ENCODE data around the gene SMIM22. TPM values are rescaled to one million over a fixed set of nuclear protein-coding genes. Genes with fewer than 3 reads are reported as not detected.

The SMIM22 gene
- total RNA-seq, 2 donors from 2014 or later: not detected

DNA sequence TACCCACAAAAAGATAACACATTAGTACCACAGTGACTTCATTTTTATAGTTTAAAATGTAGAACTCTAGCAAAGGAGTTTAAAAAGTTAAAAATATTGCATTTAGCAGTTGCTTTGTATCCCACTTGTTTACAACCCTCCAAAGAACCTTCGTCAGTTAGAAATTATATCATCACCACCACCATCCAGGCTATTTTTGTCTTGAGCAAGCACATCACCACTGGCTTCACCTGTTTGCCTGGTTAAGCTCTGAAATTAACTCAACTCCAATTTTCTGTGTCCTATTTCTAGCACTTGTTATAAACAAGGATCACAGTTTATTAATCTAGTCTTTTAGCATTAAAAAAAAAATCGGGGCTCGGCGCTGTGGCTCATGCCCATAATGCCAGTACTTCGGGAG, 45.8 kb downstream of the SMIM22 start:
- peaks cover 0 to 21% of the 10 kb centered on the region in 2 donors for H3K4me1 ChIP-seq
- peaks cover 75% of the 10 kb centered on the region for H3K36me3 ChIP-seq
- DNase-seq (ENCODE audit: low spot score): no peak
- no peaks in the 10 kb centered on the region for H3K27me3 ChIP-seq
- TF ChIP-seq, protein P1, sequence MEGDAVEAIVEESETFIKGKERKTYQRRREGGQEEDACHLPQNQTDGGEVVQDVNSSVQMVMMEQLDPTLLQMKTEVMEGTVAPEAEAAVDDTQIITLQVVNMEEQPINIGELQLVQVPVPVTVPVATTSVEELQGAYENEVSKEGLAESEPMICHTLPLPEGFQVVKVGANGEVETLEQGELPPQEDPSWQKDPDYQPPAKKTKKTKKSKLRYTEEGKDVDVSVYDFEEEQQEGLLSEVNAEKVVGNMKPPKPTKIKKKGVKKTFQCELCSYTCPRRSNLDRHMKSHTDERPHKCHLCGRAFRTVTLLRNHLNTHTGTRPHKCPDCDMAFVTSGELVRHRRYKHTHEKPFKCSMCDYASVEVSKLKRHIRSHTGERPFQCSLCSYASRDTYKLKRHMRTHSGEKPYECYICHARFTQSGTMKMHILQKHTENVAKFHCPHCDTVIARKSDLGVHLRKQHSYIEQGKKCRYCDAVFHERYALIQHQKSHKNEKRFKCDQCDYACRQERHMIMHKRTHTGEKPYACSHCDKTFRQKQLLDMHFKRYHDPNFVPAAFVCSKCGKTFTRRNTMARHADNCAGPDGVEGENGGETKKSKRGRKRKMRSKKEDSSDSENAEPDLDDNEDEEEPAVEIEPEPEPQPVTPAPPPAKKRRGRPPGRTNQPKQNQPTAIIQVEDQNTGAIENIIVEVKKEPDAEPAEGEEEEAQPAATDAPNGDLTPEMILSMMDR (IDR thresholded peaks at IDR 0.05): no peak
- no peaks in the 10 kb centered on the region for H3K9me3 ChIP-seq
- H3K27ac ChIP-seq: no peak overlapping the region
- H3K4me3 ChIP-seq: no peak overlapping the region

Other genes with a start within 250 kb of the SMIM22 start
- gene C16orf96, start 239.0 kb upstream of the SMIM22 start, total RNA-seq: under 1 TPM in 1 of 2 donors, not detected in 1; 0.24 TPM
- gene UBALD1, start 180.5 kb upstream of the SMIM22 start, total RNA-seq: 10 to 100 TPM; 10.8 to 12.2 TPM
- gene MGRN1, start 170.5 kb upstream of the SMIM22 start, total RNA-seq: 10 to 100 TPM; 35.6 to 47.4 TPM
- gene NUDT16L1, start 101.8 kb upstream of the SMIM22 start, total RNA-seq: 10 to 100 TPM; 25.5 to 61.5 TPM
- gene ANKS3, start 61.1 kb upstream of the SMIM22 start, total RNA-seq: 10 to 100 TPM in 1 of 2 donors, 1 to 10 TPM in 1; 6.7 to 13.5 TPM
- gene DNAAF8, start 60.8 kb upstream of the SMIM22 start, total RNA-seq: under 1 TPM; 0.39 to 0.44 TPM
- gene ZNF500, start 28.2 kb upstream of the SMIM22 start, total RNA-seq: 1 to 10 TPM; 4.3 to 7.5 TPM
- not detected for gene SEPTIN12, start 7.0 kb upstream of the SMIM22 start, total RNA-seq
- 10 to 100 TPM; 50.0 to 65.6 TPM for gene ROGDI, start 7.3 kb downstream of the SMIM22 start, total RNA-seq
- 10 to 100 TPM; 37.4 to 39.4 TPM for gene GLYR1, start 51.9 kb downstream of the SMIM22 start, total RNA-seq
- 10 to 100 TPM; 26.1 to 29.7 TPM for gene UBN1, start 52.1 kb downstream of the SMIM22 start, total RNA-seq
- gene PPL, start 141.8 kb downstream of the SMIM22 start, total RNA-seq: 10 to 100 TPM in 1 of 2 donors, 1 to 10 TPM in 1; 7.5 to 17.1 TPM
- gene SEC14L5, start 163.0 kb downstream of the SMIM22 start, total RNA-seq: 1 to 10 TPM in 1 of 2 donors, under 1 TPM in 1; 0.28 to 2.0 TPM
- gene NAGPA, start 238.6 kb downstream of the SMIM22 start, total RNA-seq: 10 to 100 TPM in 1 of 2 donors, 1 to 10 TPM in 1; 8.1 to 12.7 TPM

All from right atrium auricular region (tissue), 2 donors.